ENCODE measurements around the gene SYNE1.

The SYNE1 gene

DNA sequence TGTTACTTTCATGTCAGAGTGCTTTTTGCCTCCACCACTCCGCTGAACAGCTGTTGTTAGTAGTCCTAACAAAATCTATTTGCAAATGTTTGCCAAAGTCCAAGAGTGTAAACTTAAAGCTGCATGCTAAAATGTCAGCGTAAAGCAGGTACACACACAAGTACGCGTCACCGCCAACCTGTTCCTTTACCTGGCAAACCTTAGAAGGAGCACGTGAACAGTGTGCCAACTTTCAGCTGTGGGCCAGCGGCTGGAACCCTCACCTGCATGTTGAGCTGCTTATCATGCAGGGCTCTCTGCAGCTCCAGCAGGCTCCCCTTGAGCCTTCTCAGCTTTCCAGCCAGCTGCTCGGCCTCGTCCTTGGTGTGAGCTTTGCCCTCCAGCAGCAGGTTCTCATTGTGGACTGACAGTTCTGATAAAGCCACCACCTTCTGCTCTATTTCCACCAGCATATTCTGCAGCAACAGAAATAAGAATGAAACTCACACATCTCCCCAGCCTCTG, 359.3 kb downstream of the SYNE1 start:
- no peak for DNase-seq (ENCODE audit: low read depth in 2 of 2)

DNA sequence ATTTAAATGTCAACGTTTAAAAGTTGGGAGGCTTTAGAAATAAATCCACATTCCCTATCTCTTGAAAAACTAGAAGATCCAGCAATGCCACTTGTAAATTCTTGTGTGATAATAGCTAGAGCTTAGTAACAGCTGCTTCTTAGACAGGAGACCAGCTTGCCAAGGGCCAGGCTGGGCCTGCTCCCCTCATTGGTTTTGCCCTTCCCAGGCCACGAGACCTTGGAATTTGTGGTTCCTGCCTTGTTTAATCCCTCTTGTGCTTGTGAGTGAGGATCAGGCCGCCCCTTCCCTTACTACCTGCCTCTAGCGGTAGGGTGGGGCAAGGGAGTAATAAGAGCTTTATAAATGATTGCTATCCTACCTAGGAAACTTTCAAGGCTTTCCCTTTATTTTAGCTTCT, 363.5 kb downstream of the SYNE1 start:
- DNase-seq (ENCODE audit: low read depth in 2 of 2): no peak

DNA sequence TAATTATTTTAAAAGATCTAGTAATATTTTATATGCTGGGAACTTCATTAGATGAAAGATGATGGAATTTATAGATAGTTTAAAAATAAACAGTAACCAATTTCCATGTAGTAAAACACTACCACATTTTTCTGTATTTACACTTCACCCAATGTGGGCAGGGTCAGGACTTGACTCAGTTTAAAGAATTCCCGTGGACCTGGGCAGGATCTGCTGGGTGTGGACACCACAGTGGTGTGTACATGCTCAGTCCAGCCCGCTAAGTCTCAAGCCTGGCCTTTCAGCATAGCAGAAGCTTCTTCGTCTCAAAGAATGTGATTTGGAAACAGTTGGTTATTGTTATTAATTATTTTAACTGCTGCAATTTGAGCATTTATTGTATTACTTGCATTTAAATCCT, 364.2 kb downstream of the SYNE1 start:
- DNase-seq (ENCODE audit: low read depth in 2 of 2): no peak

DNA sequence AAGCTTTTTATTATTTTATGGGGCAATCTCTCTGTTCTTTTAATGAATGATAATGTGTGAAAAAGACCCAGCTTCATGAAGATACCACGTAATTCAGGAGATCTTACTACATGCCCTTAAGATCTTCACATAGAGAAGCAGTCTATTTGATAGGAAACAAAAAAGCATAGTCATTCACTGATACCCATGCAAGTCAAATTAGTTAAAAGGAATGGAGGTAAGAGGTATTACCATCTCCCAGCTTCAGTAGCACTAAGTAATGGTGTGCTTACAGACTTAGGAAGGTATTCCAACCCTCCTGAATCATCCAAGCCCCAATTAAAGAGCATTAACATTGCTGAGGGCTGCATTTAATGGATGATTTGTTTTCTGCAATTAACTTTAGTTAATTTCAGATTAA, 364.7 kb downstream of the SYNE1 start:
- DNase-seq (ENCODE audit: low read depth in 2 of 2): no peak

DNA sequence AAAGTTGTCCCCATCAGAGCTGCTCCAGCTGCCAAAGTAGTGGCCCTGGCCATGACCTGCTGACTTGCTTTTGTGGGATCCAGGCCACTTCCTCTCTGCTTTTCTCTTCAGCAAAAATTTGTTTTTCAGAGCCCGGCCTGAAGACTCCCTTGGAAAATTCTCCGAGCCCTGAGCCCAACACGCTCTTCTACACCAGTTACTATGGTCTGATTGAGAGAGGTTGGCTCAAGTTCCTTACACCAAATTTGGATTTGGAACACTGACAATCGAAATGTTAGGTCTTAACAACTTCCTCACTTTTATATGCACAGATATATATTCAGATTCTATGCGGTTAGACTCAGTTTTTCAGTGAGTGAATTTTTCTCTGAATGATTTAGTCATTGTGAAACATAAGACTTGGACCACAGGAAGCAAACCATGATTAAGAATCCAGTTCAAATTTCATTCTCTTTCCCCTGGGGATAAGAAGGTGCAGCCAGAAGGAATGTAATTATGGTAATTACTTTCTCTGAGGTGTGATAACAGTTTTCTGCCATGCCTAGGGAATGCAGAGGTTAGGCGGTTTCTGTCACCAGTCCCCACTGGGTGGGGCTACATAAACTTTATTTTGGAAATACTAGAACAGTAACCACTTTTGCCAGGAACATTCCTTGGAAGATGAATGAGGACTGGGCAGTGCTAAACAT, 365.2 kb downstream of the SYNE1 start:
- DNase-seq (ENCODE audit: low read depth in 2 of 2): no peak

DNA sequence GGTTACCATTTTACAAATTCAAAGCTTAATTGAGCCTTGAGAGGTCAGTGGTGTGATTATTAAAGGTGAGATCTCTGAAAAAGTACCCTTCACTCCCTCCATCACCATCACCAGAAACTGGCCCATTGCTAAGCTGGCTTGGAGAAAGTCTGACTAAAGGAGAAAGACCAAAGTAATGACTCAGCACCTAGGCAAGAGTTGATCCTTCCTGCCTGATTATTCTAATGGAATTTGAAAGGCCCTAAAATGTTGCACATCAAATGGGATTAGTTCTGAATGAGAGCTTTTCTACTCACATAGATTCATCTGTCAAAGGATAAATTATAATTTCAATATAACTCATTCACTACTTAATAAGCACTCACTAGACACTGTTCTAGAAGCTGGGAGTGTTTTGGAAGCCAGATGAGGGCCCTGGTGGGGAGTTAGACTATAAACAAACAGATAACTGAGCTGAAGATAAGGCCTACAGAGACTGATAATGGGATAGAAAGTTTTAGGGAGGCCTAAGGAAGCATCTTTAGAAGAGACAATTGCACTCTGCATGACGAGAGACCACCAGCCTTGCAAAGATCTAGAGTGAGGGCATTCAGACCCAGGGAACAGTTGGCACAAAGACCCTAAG, 366.7 kb downstream of the SYNE1 start:
- DNase-seq (ENCODE audit: low read depth in 2 of 2): no peak

DNA sequence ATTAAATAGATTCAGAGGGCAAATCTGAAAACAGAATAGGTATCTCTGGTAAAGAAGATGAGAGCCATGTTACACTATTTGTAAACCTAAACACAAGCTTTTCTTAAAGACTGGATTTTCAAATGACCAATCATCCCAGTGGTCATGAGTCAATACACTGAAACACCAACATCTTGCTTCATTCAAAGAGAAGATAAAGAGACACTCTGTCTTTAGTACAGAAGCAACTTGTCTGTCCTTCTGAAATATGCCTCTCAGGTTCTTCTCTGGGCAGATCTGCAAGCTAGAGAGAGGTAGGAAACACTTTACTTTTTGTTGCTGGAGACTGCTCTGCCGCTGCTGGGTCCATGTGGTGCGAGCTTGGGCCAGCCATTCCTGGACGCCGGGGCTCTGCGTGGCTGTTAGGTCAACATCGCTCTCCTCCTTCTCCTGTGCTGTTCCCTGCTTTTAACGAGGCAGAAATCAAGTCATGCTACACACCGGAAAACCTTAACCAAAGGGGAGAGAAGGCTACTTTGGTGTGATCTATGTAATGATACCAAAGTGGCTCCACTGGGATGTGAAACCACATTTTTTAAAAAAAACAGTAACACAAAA, 368.2 kb downstream of the SYNE1 start:
- DNase-seq (ENCODE audit: low read depth in 2 of 2): no peak

DNA sequence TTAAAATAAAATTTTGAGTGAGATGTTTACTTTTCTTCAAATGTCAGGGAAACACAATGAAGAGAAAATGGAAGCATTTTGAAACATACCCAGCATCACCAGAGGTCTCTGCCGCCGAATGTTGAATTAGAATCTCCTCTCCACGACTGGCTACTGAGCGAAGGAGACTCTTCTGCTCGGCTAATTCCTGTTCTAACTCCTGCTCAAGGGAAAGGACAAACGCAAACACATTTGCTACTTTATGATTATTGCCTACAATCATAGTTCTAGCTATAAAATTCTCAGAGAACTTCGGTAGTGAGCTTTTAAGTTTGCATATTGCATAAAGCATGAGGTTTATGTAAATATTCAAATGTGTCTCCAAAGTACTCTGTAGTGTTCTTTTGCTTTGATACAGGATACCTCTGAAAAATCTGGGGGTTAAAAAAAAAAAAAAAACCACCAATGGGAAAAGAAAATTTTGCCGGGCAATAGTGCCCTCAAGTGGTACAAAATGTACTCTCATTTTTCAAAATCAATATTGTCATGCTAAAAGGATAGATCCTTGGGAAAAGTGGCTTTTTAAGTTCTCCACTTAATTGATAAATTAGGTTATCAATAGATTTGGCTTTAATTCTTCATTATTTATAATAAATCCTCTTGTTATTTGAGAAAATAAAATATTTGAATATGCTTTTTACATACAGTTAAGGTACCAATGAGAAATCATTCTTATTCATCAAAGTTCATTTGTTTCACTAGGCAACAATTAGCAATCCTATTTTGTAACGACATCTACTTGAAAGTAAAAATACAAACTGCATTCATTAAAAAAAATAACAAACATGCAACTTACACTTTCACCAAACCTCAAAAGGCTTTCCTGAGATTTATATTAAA, 369.0 kb downstream of the SYNE1 start:
- no peak for DNase-seq (ENCODE audit: low read depth in 2 of 2)

DNA sequence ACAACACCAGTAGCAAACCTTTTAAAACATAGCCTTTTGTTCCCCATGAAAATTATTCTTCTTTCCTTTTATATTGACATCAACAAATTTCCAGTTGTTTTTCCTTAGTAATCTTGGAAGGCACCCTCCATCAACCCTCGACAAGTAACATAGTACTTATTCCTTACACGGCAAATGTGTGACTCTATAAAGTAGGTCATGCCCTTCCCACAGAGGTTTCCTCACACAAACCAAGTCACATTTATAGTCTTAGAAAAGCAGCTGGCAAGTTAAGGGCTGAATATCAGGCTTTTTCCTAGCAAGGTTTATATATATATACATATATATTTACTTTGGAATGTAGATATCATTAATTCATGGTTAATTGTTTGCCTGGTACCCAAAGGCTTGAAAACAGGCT, 371.5 kb downstream of the SYNE1 start:
- no peak for DNase-seq (ENCODE audit: low read depth in 2 of 2)

DNA sequence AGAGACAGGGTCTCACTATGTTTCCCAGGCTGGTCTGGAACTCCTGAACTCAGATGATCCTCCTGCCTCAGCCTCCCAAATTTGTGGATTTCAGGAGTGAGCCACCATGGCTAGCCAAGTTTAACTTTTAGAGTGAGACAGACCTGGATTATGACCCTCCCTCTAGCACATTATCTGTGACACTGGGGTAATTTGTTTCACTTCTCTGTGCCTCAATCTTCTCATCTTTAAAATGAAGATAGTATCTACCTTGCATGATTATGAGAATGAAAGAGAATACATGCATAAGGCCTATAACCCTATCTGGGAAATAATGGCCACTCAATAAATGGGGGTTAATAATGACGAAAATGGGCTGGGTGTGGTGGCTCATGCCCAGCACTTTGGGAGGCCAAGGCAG, 373.6 kb downstream of the SYNE1 start:
- no peak for DNase-seq (ENCODE audit: low read depth in 2 of 2)

DNA sequence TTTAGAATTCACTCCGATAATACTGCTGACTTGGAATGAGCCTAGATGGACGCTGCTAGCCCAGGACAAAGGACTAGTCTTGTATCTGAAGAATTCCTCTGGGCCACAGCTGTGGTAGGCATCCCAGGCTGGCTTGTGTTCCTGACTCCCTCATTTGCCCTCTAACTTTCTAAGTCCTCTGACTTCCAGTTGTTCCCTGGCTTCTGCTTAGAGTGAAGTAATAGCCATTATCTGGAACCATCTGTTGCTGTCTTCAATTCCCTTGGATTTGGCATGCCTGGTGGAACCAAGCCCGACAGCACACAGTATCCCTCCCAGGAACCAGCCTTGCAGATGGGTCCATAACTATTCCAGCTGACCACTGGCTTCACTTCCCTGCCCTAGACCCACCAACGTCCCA, 376.0 kb downstream of the SYNE1 start:
- DNase-seq (ENCODE audit: low read depth in 2 of 2): no peak

DNA sequence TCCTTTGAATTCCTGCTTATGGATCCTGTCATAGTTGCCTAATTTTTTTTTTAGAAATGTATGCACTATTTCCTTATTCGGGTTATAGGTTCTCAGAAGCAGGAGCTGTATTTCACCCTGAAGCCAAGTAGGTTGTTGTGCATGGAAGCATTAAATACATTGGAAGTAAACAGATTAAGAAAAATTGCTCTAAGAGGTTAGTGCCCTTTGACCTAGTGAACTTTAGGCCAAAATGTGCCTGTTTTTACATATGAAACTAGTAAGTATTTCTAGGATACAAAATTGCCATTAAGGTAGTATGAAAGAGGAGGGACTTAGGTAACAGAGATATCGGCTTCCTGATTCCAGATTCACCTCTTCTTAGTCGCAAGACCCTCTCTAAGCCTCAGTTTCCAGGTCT, 377.9 kb downstream of the SYNE1 start:
- no peak for DNase-seq (ENCODE audit: low read depth in 2 of 2)

DNA sequence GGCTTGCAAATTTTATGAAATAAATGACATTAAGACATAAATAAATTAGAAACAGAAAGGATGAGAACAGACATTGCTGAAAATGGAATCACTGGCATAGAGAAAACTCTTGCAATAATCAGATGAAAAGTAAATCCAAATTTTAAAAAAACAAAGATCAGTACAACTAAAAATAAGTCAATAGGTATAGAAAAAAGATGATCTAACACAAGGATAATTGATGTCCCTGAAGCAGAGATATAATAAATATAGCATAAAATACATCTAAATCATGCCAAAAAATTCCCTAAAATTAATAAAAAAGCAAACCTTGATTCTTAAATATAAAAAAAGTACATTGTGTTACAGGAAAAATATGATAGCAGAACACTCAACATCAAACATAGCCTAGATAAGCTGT, 379.6 kb downstream of the SYNE1 start:
- DNase-seq (ENCODE audit: low read depth in 2 of 2): no peak

DNA sequence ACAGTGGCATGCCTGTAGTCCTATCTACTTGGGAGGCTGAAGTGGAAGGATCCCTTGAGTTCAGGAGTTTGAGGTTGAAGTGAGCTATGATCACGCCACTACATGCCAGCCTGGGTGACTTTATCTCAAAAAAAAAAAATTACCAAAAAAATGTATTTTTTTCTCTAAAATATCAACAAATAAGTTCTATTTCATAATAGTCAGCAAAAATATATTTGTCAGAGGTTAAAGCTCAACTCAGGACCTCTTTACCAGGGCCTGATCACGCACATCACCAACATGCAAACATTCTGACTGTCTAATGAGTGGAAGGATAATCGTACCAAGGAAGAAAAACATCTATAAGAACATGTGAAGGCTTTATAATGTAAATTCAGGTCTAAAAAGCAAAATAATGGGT, 387.0 kb downstream of the SYNE1 start:
- DNase-seq (ENCODE audit: low read depth in 2 of 2): no peak

DNA sequence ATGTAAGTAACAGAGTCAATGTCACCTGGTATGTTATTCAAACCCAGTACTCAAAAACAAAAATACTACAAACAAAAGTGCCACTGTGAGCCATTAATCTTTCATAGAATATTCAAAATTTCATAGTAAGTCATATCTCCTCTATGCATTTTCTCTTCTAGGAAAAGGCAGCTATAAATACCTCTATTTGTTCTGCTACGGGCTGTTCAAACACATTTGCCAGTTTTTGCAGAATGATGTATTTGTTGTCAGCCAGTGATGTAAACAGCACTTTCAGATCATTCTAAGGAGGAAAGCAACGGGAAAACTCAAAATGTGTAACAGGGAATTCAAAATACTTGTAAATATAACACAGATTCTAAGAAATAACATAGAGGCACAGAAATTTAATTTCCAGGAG, 388.2 kb downstream of the SYNE1 start:
- DNase-seq (ENCODE audit: low read depth in 2 of 2): no peak

DNA sequence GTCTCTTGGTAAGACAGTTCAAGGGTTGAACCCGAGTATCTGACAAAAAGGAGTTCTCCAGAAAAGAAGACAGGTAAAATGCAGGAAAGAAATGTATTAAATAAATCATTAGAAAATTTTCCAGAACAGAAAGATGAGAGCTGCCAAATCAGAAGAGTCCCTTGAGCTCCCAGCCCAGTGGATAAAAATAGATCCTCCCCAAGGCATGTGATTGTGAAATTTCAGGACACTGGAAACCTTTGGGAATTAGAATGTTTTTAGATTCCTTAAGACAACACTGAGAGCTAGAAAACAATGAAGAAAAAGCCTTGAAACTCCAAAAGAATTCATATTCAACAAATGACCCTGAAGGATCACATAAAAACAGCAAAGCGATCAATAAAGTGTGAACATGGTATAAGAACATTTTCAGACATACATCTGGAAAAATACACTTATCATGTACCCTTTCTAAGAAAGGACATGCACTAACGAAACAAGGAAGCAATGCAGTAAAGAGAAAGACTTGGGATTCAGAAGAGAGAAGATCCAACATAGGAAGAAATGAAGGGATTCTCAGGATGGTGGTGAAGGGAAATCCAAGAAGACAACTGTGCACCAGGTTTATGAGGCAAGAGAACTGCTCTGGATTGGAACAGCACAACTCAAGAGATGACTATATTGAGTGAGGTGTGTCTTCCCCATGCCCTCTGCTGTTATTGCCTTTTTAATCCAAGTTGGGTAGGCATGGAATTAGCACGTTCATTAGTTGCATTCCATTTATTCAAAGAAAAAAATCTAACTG, 390.4 kb downstream of the SYNE1 start:
- DNase-seq (ENCODE audit: low read depth in 2 of 2): no peak

DNA sequence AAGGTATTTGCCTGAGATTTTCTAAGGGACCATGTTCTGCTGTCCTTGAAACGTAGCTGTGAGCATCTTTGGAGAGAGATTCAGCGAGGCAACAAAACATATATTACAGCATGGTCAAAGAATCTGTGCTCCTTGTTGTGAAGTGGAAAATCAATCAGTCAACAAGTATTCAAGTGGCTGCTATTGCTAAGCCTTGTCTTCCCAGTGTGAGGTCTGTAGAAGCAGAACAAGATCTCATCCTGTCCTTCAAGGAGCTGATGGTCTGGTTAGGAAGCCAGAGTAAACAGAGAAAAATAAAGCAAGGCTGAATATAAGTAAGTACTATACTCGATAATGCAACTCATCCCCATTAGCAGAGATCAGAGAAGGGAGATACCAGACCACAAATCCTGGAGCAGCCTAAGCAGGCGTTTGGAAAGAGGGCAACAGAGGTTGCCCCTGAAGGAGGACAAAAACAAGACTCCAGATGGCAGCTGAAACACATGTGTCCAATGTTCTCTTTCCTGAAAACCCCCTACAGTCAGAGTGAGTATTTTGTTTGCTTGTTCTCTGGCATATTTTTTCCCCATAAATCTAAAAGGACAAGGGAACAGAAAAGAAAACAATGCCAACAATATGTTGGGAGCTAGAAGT, 392.0 kb downstream of the SYNE1 start:
- no peak for DNase-seq (ENCODE audit: low read depth in 2 of 2)

DNA sequence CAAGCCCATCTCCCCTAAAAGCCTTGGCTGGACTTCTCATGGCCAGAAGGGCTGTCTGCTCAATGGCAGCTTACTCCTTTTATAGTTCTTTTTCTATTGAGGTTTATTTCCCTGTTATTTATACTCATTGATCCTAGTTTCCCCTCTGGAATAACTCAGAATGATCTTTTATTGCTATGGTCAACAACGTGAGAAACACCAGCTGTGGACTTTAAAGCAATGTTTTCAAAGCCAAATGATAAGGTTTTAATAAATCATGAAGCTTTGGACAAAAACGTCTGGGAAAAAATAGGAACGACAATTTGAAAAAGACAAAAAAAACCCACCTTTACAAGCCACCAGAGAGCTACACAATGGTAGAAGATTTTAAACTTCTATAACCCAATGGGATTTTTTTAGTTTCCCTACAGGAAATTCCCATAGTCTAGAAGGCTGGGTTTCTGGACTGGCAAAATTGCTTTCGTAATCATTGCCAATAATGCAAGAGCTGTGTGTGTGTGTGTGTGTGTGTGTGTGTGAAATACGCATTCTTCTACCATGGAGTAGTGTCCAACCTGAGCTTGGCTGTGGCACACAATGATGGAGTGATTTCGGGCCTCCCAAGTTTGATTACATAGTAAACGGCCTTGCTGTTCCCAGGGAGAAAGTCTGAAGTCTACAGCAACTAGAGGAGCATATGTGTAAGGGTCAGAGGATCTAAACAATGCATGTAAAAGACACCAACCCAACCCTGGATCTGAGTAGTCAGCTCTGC, 396.0 kb downstream of the SYNE1 start:
- DNase-seq (ENCODE audit: low read depth in 2 of 2): no peak

DNA sequence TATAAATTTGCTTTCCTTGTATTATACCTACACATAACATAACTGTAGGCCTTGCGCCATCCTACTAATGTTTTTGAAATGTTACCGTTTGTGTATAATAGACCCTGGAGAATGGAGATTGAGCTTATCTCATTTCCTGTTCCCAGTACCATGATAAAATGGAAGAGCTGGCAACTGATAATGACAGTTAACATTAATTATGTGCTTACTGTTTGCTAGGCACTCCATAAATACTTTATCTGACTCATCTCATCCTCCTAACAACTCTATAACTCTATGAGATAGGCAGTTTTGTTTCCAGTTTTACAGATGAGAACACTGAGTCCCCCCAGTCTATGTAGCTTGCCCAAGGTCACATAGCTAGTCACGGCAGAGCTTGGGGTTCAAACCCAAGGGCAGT, 396.7 kb downstream of the SYNE1 start:
- DNase-seq (ENCODE audit: low read depth in 2 of 2): no peak

DNA sequence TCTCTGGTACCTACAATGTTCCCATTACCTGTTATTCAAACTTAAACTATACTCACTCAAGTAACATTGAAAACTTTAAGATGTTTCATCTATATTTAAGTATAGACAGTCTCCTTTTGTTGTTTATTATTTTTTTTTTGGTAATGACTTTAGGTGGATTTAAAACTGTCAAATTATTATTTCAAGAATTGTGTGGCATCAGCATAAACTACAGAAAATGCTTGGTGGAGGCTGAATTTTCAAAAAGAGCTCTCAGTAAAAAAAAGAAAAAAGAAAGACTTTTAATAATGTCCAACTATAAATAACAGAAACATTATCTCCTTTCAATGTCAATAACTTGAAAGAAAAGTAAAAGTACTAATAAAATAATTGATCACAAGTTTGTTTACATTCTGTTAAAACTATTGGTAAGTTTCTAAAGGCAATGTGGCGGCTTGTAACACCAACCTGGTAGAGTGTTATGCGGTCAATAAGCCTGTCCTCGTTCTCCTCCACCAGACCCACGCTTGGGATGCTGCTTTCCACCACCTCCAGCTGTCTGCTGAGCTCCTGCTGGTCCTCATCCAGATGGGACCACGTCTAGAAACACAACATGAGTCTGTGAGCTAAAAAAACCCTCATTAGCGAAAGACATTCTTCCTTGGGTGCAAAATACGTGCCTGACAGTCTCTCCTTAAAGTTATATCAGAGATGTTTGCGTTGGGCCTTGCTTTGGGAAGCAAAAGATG, 400.6 kb downstream of the SYNE1 start:
- no peak for DNase-seq (ENCODE audit: low read depth in 2 of 2)

All from stimulated activated CD4-positive, alpha-beta T cell treated with anti-CD3 and anti-CD28 coated beads, Interleukin-12 subunit alpha, Interleukin-12 subunit beta, amount 100 ng/mL, for 24 hours (primary cell).